ENCODE measurements around the gene RBP2. TPM values are rescaled to one million over a fixed set of nuclear protein-coding genes. Genes with fewer than 3 reads are reported as not detected.

RBP2 gene
- total and polyA plus RNA-seq, 2 donors from 2014 or later = 13.5 TPM; not detected in 1

GRCh38 chr3:139448104-139448503 lies 28.2 kb downstream of the RBP2 start:
- Histone ChIP-seq H3K9ac (ENCODE audit: low read length in 3 of 3) (no peak overlapping the region), H3K9me3 (ENCODE audit: control insufficient read depth in 2 of 3, insufficient read depth in 1 of 3, low read length in 3 of 3) (no peaks in the 10 kb centered on the region), H3K4me1 (ENCODE audit: control insufficient read depth in 2 of 3, insufficient read depth in 2 of 3, low read depth in 1 of 3, low read length in 3 of 3) (no peaks in the 10 kb centered on the region), H3K27me3 (ENCODE audit: control insufficient read depth, insufficient read depth, low read length) (no peaks in the 10 kb centered on the region), H3K4me3 (ENCODE audit: low read length in 3 of 3) (no peak overlapping the region), H3K36me3 (ENCODE audit: control insufficient read depth in 2 of 3, insufficient read depth in 3 of 3, low read length in 3 of 3) (no peaks in the 10 kb centered on the region), H3K27ac (ENCODE audit: low read depth in 2 of 2, low read length in 2 of 2) (no peak overlapping the region)
- no peak for TF ChIP-seq CTCF (IDR thresholded peaks at IDR 0.05; ENCODE audit: borderline replicate concordance, extremely low read depth, insufficient read depth)
- intact Hi-C loops (cut with DNase I) = no loop called here
- FAIRE-seq (no peak), DNase-seq (no peak)

- no peak for TF ChIP-seq CTCF (IDR thresholded peaks at IDR 0.05; ENCODE audit: borderline replicate concordance, extremely low read depth, insufficient read depth)
- DNase-seq (no peak), FAIRE-seq (no peak)
- no peak overlapping the region for H3K4me3 ChIP-seq (ENCODE audit: low read length in 3 of 3)
- H3K4me1 ChIP-seq (ENCODE audit: control insufficient read depth in 2 of 3, insufficient read depth in 2 of 3, low read depth in 1 of 3, low read length in 3 of 3) = no peaks in the 10 kb centered on the region
- intact Hi-C loops (cut with DNase I) = no loop called here
- no peaks in the 10 kb centered on the region for H3K27me3 ChIP-seq (ENCODE audit: control insufficient read depth, insufficient read depth, low read length)
- no peaks in the 10 kb centered on the region for H3K9me3 ChIP-seq (ENCODE audit: control insufficient read depth in 2 of 3, insufficient read depth in 1 of 3, low read length in 3 of 3)
- H3K27ac ChIP-seq (ENCODE audit: low read depth in 2 of 2, low read length in 2 of 2) = no peak overlapping the region
- H3K9ac ChIP-seq (ENCODE audit: low read length in 3 of 3) = no peak overlapping the region
- no peaks in the 10 kb centered on the region for H3K36me3 ChIP-seq (ENCODE audit: control insufficient read depth in 2 of 3, insufficient read depth in 3 of 3, low read length in 3 of 3)
Measured at GRCh38 chr3:139447486-139447885, 28.8 kb downstream of the RBP2 start.

GRCh38 chr3:139444446-139444845 lies 31.9 kb downstream of the RBP2 start:
- no peak for TF ChIP-seq CTCF (IDR thresholded peaks at IDR 0.05; ENCODE audit: borderline replicate concordance, extremely low read depth, insufficient read depth)
- no peaks in the 10 kb centered on the region for H3K27me3 ChIP-seq (ENCODE audit: control insufficient read depth, insufficient read depth, low read length)
- no peak overlapping the region for H3K9ac ChIP-seq (ENCODE audit: low read length in 3 of 3)
- H3K4me3 ChIP-seq (ENCODE audit: low read length in 3 of 3) = no peak overlapping the region
- H3K36me3 ChIP-seq (ENCODE audit: control insufficient read depth in 2 of 3, insufficient read depth in 3 of 3, low read length in 3 of 3) = no peaks in the 10 kb centered on the region
- intact Hi-C loops (cut with DNase I) = no loop called here
- H3K9me3 ChIP-seq (ENCODE audit: control insufficient read depth in 2 of 3, insufficient read depth in 1 of 3, low read length in 3 of 3) = no peaks in the 10 kb centered on the region
- no peak overlapping the region for H3K27ac ChIP-seq (ENCODE audit: low read depth in 2 of 2, low read length in 2 of 2)
- FAIRE-seq (no peak), DNase-seq (no peak)
- no peaks in the 10 kb centered on the region for H3K4me1 ChIP-seq (ENCODE audit: control insufficient read depth in 2 of 3, insufficient read depth in 2 of 3, low read depth in 1 of 3, low read length in 3 of 3)

GRCh38 chr3:139443186-139443585 lies 33.1 kb downstream of the RBP2 start:
- no peak for DNase-seq
- Histone ChIP-seq H3K9ac (ENCODE audit: low read length in 3 of 3) (no peak overlapping the region), H3K36me3 (ENCODE audit: control insufficient read depth in 2 of 3, insufficient read depth in 3 of 3, low read length in 3 of 3) (no peaks in the 10 kb centered on the region), H3K27ac (ENCODE audit: low read depth in 2 of 2, low read length in 2 of 2) (no peak overlapping the region), H3K9me3 (ENCODE audit: control insufficient read depth in 2 of 3, insufficient read depth in 1 of 3, low read length in 3 of 3) (no peaks in the 10 kb centered on the region), H3K27me3 (ENCODE audit: control insufficient read depth, insufficient read depth, low read length) (no peaks in the 10 kb centered on the region), H3K4me1 (ENCODE audit: control insufficient read depth in 2 of 3, insufficient read depth in 2 of 3, low read depth in 1 of 3, low read length in 3 of 3) (no peaks in the 10 kb centered on the region), H3K4me3 (ENCODE audit: low read length in 3 of 3) (no peak overlapping the region)
- no peak for TF ChIP-seq CTCF (IDR thresholded peaks at IDR 0.05; ENCODE audit: borderline replicate concordance, extremely low read depth, insufficient read depth)
- no peak for FAIRE-seq
- intact Hi-C loops (cut with DNase I) = no loop called here

Data from kidney (tissue), 14 donors.